Cardiac muscle cell (in vitro differentiated cells and primary cell): Measurements from ENCODE around the gene FCER2. TPM values are rescaled to one million over a fixed set of nuclear protein-coding genes. Genes with fewer than 3 reads are reported as not detected.

ENCODE experiments used
- polyA plus RNA-seq: library from polyadenylated mRNA; unstranded; fragments of >200 nt; fragmentation: Nextera tagmentation; extraction: Ambion mirVana; gene quantifications from 2 replicates; pipeline ENCODE4 v1.2.1, GENCODE V29; 2016
- total RNA-seq: library from RNA; depleted of rRNA; stranded (reverse); fragments of >200 nt; gene quantifications from 2 replicates; pipeline ENCODE4 v1.2.3, GENCODE V29; 2016

The FCER2 gene
- total and polyA plus RNA-seq, 2 experiments from 2014 or later, result not detected

Other genes starting within 250 kb of the FCER2 start
- 5.5 and 6.5 TPM in 2 replicates for gene PEX11G, start 213.1 kb downstream of the FCER2 start, total RNA-seq
- gene PEX11G, start 213.1 kb downstream of the FCER2 start, polyA plus RNA-seq, result 6.1 and 11.2 TPM in 2 replicates
- 95.1 and 99.6 TPM in 2 replicates for gene ZNF358, start 186.0 kb downstream of the FCER2 start, total RNA-seq
- 35.4 and 40.7 TPM in 2 replicates for gene ZNF358, start 186.0 kb downstream of the FCER2 start, polyA plus RNA-seq
- 5.8 and 6.9 TPM in 2 replicates for gene MCOLN1, start 179.5 kb downstream of the FCER2 start, total RNA-seq
- 13.7 and 24.7 TPM in 2 replicates for gene MCOLN1, start 179.5 kb downstream of the FCER2 start, polyA plus RNA-seq
- 48.1 and 56.4 TPM in 2 replicates for gene PNPLA6, start 166.4 kb downstream of the FCER2 start, total RNA-seq
- gene PNPLA6, start 166.4 kb downstream of the FCER2 start, polyA plus RNA-seq, result 21.5 and 29.3 TPM in 2 replicates
- gene CAMSAP3, start 106.3 kb downstream of the FCER2 start, total RNA-seq, result 10.6 and 10.8 TPM in 2 replicates
- 10.4 and 13.5 TPM in 2 replicates for gene CAMSAP3, start 106.3 kb downstream of the FCER2 start, polyA plus RNA-seq
- gene XAB2, start 72.6 kb downstream of the FCER2 start, total RNA-seq, result 62.0 and 81.5 TPM in 2 replicates
- 27.5 and 37.1 TPM in 2 replicates for gene XAB2, start 72.6 kb downstream of the FCER2 start, polyA plus RNA-seq
- gene PET100, start 72.3 kb downstream of the FCER2 start, total RNA-seq, result 14.9 and 25.0 TPM in 2 replicates
- 369 and 404 TPM in 2 replicates for gene PET100, start 72.3 kb downstream of the FCER2 start, polyA plus RNA-seq
- gene PCP2, start 68.4 kb downstream of the FCER2 start, total RNA-seq, result 0.51 and 2.7 TPM in 2 replicates
- gene PCP2, start 68.4 kb downstream of the FCER2 start, polyA plus RNA-seq, result 0.34 and 0.70 TPM in 2 replicates
- 16.0 and 33.6 TPM in 2 replicates for gene STXBP2, start 65.0 kb downstream of the FCER2 start, total RNA-seq
- gene STXBP2, start 65.0 kb downstream of the FCER2 start, polyA plus RNA-seq, result 32.7 and 51.2 TPM in 2 replicates
- gene RETN, start 33.1 kb downstream of the FCER2 start, total RNA-seq, result not detected in 2 replicates
- not detected in 2 replicates for gene RETN, start 33.1 kb downstream of the FCER2 start, polyA plus RNA-seq
- gene MCEMP1, start 25.0 kb downstream of the FCER2 start, total RNA-seq, result not detected in 2 replicates
- gene MCEMP1, start 25.0 kb downstream of the FCER2 start, polyA plus RNA-seq, result not detected in 2 replicates
- 95.9 and 96.2 TPM in 2 replicates for gene TRAPPC5, start 21.3 kb downstream of the FCER2 start, total RNA-seq
- 111 and 120 TPM in 2 replicates for gene TRAPPC5, start 21.3 kb downstream of the FCER2 start, polyA plus RNA-seq
- not detected in 2 replicates for gene CLEC4G, start 30.0 kb upstream of the FCER2 start, total RNA-seq
- gene CLEC4G, start 30.0 kb upstream of the FCER2 start, polyA plus RNA-seq, result not detected in 2 replicates
- gene CD209, start 45.4 kb upstream of the FCER2 start, total RNA-seq, result not detected in 2 replicates
- gene CD209, start 45.4 kb upstream of the FCER2 start, polyA plus RNA-seq, result not detected in 2 replicates
- gene CLEC4M, start 61.1 kb upstream of the FCER2 start, total RNA-seq, result 0.54 TPM in 1 of 2 replicates, not detected in the other
- gene CLEC4M, start 61.1 kb upstream of the FCER2 start, polyA plus RNA-seq, result 0.48 TPM in 1 of 2 replicates, not detected in the other
- gene EVI5L, start 128.1 kb upstream of the FCER2 start, total RNA-seq, result 41.9 and 48.6 TPM in 2 replicates
- gene EVI5L, start 128.1 kb upstream of the FCER2 start, polyA plus RNA-seq, result 28.7 and 29.1 TPM in 2 replicates
- gene PRR36, start 172.3 kb upstream of the FCER2 start, total RNA-seq, result 2.0 and 6.1 TPM in 2 replicates
- gene PRR36, start 172.3 kb upstream of the FCER2 start, polyA plus RNA-seq, result 6.2 and 10.3 TPM in 2 replicates
- 2.4 and 3.5 TPM in 2 replicates for gene LRRC8E, start 186.4 kb upstream of the FCER2 start, total RNA-seq
- gene LRRC8E, start 186.4 kb upstream of the FCER2 start, polyA plus RNA-seq, result 1.3 TPM in 1 of 2 replicates, not detected in the other
- gene MAP2K7, start 201.7 kb upstream of the FCER2 start, total RNA-seq, result 23.5 and 24.1 TPM in 2 replicates
- 12.4 and 18.6 TPM in 2 replicates for gene MAP2K7, start 201.7 kb upstream of the FCER2 start, polyA plus RNA-seq
- gene TGFBR3L, start 212.7 kb upstream of the FCER2 start, total RNA-seq, result 0.46 and 3.2 TPM in 2 replicates
- gene TGFBR3L, start 212.7 kb upstream of the FCER2 start, polyA plus RNA-seq, result 2.6 and 11.8 TPM in 2 replicates
- 22.1 and 42.1 TPM in 2 replicates for gene SNAPC2, start 218.2 kb upstream of the FCER2 start, total RNA-seq
- gene SNAPC2, start 218.2 kb upstream of the FCER2 start, polyA plus RNA-seq, result 22.5 and 31.4 TPM in 2 replicates
- 22.8 and 60.1 TPM in 2 replicates for gene CTXN1, start 224.0 kb upstream of the FCER2 start, total RNA-seq
- gene CTXN1, start 224.0 kb upstream of the FCER2 start, polyA plus RNA-seq, result 18.1 and 48.5 TPM in 2 replicates
- 77.9 and 92.4 TPM in 2 replicates for gene TIMM44, start 241.5 kb upstream of the FCER2 start, total RNA-seq
- 52.0 and 52.5 TPM in 2 replicates for gene TIMM44, start 241.5 kb upstream of the FCER2 start, polyA plus RNA-seq